Endothelial cell (in vitro differentiated cells): ENCODE data around the gene S100A8. TPM values are rescaled to one million over a fixed set of nuclear protein-coding genes. Genes with fewer than 3 reads are reported as not detected.

Experiments
- DNase-seq: peaks from one replicate; pipeline ENCODE4 v3.0.0; 2021; ENCODE audit warnings: low spot score
- H3K27ac Mint-ChIP-seq: one replicate; pipeline ENCODE4 v1.8.0; 2021; ENCODE audit warnings: mixed read lengths, inconsistent platforms; ENCODE audit not compliant: unreplicated experiment
- H3K27me3 Mint-ChIP-seq: one replicate; pipeline ENCODE4 v1.8.0; 2021; ENCODE audit warnings: mild to moderate bottlenecking, moderate library complexity, mixed read lengths, inconsistent platforms; ENCODE audit not compliant: unreplicated experiment
- H3K36me3 Mint-ChIP-seq: one replicate; pipeline ENCODE4 v1.8.0; 2021; ENCODE audit warnings: mild to moderate bottlenecking, low read depth, mixed read lengths, inconsistent platforms; ENCODE audit not compliant: unreplicated experiment
- H3K4me1 Mint-ChIP-seq: one replicate; pipeline ENCODE4 v1.8.0; 2021; ENCODE audit warnings: mild to moderate bottlenecking, mixed read lengths, inconsistent platforms; ENCODE audit not compliant: unreplicated experiment
- H3K4me3 Mint-ChIP-seq: one replicate; pipeline ENCODE4 v1.8.0; 2021; ENCODE audit warnings: mild to moderate bottlenecking, mixed read lengths, inconsistent platforms; ENCODE audit not compliant: unreplicated experiment
- H3K9me3 Mint-ChIP-seq: one replicate; pipeline ENCODE4 v1.8.0; 2021; ENCODE audit warnings: mixed read lengths, inconsistent platforms; ENCODE audit not compliant: unreplicated experiment
- CTCF ChIP-seq: fragments of 200-600 bp; sonication (generic); IDR thresholded peaks from one replicate; pipeline ENCODE4 v1.5.0; 2021; ENCODE audit warnings: antibody characterized with exemption; ENCODE audit not compliant: unreplicated experiment
- total RNA-seq: library from RNA; stranded (reverse); fragmentation: NEBNext Ultra II Directional; extraction: Animal tissue kit (Norgen Biotek cat#: 25700); gene quantifications from one replicate; pipeline ENCODE4 v1.2.1, GENCODE V29; 2021; ENCODE audit not compliant: unreplicated experiment

Gene S100A8
- total RNA-seq, 1 donor from 2014 or later = not detected

DNA sequence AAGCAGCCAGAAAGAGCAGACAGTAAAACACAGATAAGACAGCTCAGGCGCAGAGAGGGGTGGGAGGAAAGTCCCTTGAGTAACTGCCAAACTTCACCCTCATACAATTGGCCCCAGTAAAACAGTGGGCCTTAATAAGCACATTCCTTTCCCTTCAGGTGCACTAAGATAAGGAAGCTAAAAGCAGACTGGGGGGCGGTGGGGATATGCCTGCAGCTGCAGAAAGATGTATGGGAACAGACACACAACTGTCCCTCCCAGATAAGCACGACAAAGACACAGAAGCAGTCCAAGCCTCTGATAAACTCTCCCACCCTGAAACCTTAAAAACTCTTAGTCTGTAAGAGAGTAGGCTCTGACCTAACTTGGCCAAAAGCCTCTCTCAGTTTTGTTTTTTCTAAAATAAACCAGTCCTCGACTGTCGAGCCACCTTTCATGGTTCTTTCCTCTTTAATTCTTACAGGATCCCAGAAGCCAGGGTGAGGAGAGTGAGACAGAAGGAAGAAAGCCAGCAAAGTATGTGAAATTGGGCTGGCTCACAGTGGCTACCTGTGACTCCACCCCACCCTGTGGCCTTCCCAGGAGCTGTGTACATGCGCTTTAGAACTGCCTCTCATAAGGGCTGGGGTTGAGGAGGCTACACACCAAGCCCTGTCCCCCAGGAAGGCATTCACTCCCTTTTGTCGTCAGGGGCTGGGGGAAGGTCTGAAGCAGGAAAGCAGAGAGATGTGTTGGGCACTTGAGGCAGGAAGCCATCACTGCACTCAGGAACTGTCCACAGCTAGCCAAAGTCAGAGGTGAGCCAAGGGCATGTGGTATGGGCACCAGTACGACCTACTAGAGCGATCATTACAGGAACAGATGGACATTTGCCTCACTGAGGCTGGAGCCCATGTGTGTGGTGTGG, 46.8 kb downstream of the S100A8 start:
- no peak for DNase-seq
- peak overlapping the region; percentile 73 for H3K4me3 Mint-ChIP-seq
- peaks cover 68% of the 10 kb centered on the region for H3K4me1 Mint-ChIP-seq
- H3K9me3 Mint-ChIP-seq = no peaks in the 10 kb centered on the region
- peaks cover 5% of the 10 kb centered on the region for H3K36me3 Mint-ChIP-seq
- peaks cover 10% of the 10 kb centered on the region for H3K27me3 Mint-ChIP-seq
- peak overlapping the region; percentile 92 for H3K27ac Mint-ChIP-seq
- TF ChIP-seq CTCF = no peak

DNA sequence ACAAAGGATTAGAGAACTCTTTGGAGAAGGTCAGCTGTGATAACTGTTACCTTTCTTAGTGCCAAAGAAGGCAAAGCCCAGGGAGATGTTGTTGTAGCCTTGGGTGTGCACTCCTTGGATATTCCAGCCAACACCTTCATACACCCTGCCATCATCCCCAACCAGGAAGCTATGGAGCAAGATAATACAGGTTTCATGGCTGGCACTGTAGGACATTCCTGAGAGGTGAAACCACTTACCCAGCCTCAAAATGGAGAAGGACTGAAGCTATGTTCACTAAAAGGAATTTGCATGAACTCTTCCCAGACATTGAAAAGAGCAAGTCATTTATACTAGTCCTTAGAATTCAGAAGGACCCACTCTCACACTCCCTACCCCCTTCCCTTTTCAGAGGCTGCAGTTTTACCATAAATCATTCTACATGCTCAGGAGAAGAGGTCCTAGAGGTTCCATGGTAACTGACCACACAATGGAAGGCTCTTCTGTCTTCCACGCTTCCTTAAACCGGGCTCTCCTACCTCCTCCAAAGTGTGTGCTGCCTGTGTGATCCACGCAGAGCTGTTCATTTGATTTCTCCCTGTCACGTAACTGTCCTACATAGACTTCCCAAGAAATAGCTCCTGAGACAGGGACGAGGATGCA, 47.7 kb downstream of the S100A8 start:
- peaks cover 75% of the 10 kb centered on the region for H3K4me1 Mint-ChIP-seq
- H3K27ac Mint-ChIP-seq = peak overlapping the region; percentile 92
- H3K9me3 Mint-ChIP-seq = no peaks in the 10 kb centered on the region
- peaks cover 12% of the 10 kb centered on the region for H3K27me3 Mint-ChIP-seq
- H3K4me3 Mint-ChIP-seq = peak overlapping the region; percentile 73
- no peak for DNase-seq
- H3K36me3 Mint-ChIP-seq = peaks cover 5% of the 10 kb centered on the region
- TF ChIP-seq CTCF = no peak

DNA sequence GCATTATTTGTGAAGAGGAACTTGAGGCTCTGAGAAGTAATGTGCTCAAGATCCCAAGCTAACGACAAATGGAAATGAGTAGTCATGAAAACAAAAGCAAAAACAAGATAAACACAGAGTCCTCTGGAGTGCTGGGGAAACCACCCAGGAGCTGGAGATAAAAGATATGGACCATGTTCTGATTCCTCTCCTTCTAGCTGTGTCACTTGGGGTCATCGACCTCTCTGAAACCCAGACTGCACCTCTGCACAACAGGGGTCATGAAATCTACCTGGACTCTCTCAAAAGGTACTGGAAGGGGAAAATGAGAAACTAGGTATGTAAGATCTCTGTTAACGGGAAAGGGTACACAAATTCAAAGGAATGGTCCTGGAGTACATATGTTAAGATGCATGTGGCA, 48.7 kb downstream of the S100A8 start:
- peak overlapping the region; percentile 17 for H3K4me3 Mint-ChIP-seq

DNA sequence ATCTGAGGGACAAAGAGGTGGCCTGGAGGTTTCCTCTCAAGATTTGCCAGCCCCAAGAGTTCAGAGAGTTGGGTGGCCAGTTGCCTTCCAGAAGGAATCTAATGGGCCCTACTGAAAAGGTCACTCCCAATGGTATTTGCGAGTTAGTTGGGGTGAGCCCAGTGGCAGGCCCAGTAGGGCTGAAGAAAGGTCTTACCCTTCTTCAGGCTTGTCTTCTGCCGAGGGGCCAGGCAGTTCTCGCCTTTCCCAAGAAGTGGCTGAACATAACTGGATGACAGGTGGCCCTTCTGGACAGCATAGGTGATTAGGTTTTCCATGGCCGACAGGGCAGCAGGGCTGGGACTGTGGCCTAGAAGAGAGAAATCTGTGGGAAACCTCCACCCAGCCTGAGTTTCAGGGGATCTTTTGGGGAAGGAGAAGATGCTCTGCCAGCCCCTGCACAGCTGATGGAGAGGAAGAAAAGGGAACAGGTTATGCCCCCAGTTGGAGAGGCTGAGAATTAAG, 49.4 kb downstream of the S100A8 start:
- Mint-ChIP-seq H3K9me3 (no peaks in the 10 kb centered on the region), H3K27me3 (peaks cover 12% of the 10 kb centered on the region), H3K4me1 (peaks cover 84% of the 10 kb centered on the region), H3K36me3 (peaks cover 5% of the 10 kb centered on the region), H3K4me3 (no peak overlapping the region), H3K27ac (peak overlapping the region; percentile 92)
- no peak for TF ChIP-seq CTCF
- no peak for DNase-seq

More for the DNA sequence above, 48.7 kb downstream of the S100A8 start:
- H3K27ac Mint-ChIP-seq = peak overlapping the region; percentile 92
- H3K36me3 Mint-ChIP-seq = peaks cover 5% of the 10 kb centered on the region
- no peaks in the 10 kb centered on the region for H3K9me3 Mint-ChIP-seq
- no peak for DNase-seq
- peaks cover 12% of the 10 kb centered on the region for H3K27me3 Mint-ChIP-seq
- H3K4me1 Mint-ChIP-seq = peaks cover 85% of the 10 kb centered on the region
- no peak for TF ChIP-seq CTCF
